ENCODE results near the gene CLIC5. TPM values are rescaled to one million over a fixed set of nuclear protein-coding genes. Genes with fewer than 3 reads are reported as not detected.

Gene CLIC5
- total RNA-seq, 1 experiment from 2014 or later = 0.20 TPM

GRCh38 chr6:46035242-46035641 is 19.6 kb upstream of the CLIC5 start:
- H2BK5ac ChIP-seq (ENCODE audit: insufficient read length, low read length) = no peak overlapping the region
- no peak overlapping the region for H2BK120ac ChIP-seq (ENCODE audit: low read depth, low read length, poor library complexity, severe bottlenecking)
- no peak overlapping the region for H4K5ac ChIP-seq (ENCODE audit: insufficient read length, low read depth, low read length)
- H3K4ac ChIP-seq (ENCODE audit: low read depth, low read length) = no peak overlapping the region
- H3K27me3 Mint-ChIP-seq (ENCODE audit: low read depth) = peaks cover 4% of the 10 kb centered on the region; the same call in 1 of the 2 replicates
- H3K56ac ChIP-seq (ENCODE audit: insufficient read length, low read depth, low read length) = no peak overlapping the region
- H3K4me3 Mint-ChIP-seq = no peak overlapping the region
- H3K9ac ChIP-seq (ENCODE audit: extremely low read depth, insufficient read length, low read length) = no peak overlapping the region
- H4K8ac ChIP-seq (replicated peaks; ENCODE audit: insufficient read length, low read depth, low read length) = no peak overlapping the region
- no peaks in the 10 kb centered on the region for H3K9me3 Mint-ChIP-seq
- peaks cover 2% of the 10 kb centered on the region; the same call in 1 of the 2 replicates for H3K4me1 ChIP-seq (ENCODE audit: insufficient read depth, low read length)
- no peak overlapping the region for H2AK5ac ChIP-seq (ENCODE audit: insufficient read length, low read length)
- H3K36me3 Mint-ChIP-seq (ENCODE audit: insufficient read depth in 1 of 3, low read depth in 3 of 3) = no peaks in the 10 kb centered on the region; a peak in 1 of 7 replicates
- no peak overlapping the region for H2BK15ac ChIP-seq (ENCODE audit: low read depth, low read length)
- no peak for DNase-seq
- no peaks in the 10 kb centered on the region for H4K20me1 ChIP-seq (ENCODE audit: control insufficient read depth, insufficient read depth, insufficient read length)
- no peaks in the 10 kb centered on the region for H3K27me3 ChIP-seq (ENCODE audit: insufficient read depth, low read length)
- H3T11ph ChIP-seq (ENCODE audit: low read length) = no peak overlapping the region
- H4K91ac ChIP-seq (ENCODE audit: insufficient read length, low read depth, low read length) = no peak overlapping the region
- H2BK12ac ChIP-seq (ENCODE audit: insufficient read length, low read depth, low read length) = no peak overlapping the region
- no peak overlapping the region for H3K27ac ChIP-seq (ENCODE audit: insufficient read length, low read depth, low read length)
- H3K18ac ChIP-seq (ENCODE audit: insufficient read length, low read depth, low read length) = no peak overlapping the region
- no peaks in the 10 kb centered on the region for H3K9me3 ChIP-seq (ENCODE audit: control insufficient read depth, low read depth, low read length)
- no peaks in the 10 kb centered on the region for H3K23me2 ChIP-seq (ENCODE audit: insufficient read length, low read depth, low read length, poor library complexity, severe bottlenecking)
- no peak overlapping the region for H3K4me2 ChIP-seq (ENCODE audit: insufficient read depth, insufficient read length, low read length)
- no peak overlapping the region for H2BK20ac ChIP-seq (ENCODE audit: low read depth, low read length, poor library complexity, severe bottlenecking)
- H3K79me2 ChIP-seq (ENCODE audit: insufficient read depth, low read length) = no peaks in the 10 kb centered on the region
- TF ChIP-seq, protein P1, sequence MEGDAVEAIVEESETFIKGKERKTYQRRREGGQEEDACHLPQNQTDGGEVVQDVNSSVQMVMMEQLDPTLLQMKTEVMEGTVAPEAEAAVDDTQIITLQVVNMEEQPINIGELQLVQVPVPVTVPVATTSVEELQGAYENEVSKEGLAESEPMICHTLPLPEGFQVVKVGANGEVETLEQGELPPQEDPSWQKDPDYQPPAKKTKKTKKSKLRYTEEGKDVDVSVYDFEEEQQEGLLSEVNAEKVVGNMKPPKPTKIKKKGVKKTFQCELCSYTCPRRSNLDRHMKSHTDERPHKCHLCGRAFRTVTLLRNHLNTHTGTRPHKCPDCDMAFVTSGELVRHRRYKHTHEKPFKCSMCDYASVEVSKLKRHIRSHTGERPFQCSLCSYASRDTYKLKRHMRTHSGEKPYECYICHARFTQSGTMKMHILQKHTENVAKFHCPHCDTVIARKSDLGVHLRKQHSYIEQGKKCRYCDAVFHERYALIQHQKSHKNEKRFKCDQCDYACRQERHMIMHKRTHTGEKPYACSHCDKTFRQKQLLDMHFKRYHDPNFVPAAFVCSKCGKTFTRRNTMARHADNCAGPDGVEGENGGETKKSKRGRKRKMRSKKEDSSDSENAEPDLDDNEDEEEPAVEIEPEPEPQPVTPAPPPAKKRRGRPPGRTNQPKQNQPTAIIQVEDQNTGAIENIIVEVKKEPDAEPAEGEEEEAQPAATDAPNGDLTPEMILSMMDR (conservative IDR thresholded peaks at IDR 0.05) = no peak
- H3K23ac ChIP-seq (ENCODE audit: insufficient read length, low read depth, low read length) = no peak overlapping the region
- H3K79me1 ChIP-seq (ENCODE audit: insufficient read depth, low read depth, low read length, poor library complexity, severe bottlenecking) = no peaks in the 10 kb centered on the region
- H3K4me1 Mint-ChIP-seq = peaks cover 9% of the 10 kb centered on the region in 2 experiments
- H3K27ac Mint-ChIP-seq = no peak overlapping the region
- no peak overlapping the region for H2AFZ ChIP-seq (ENCODE audit: low read length)
- H3K14ac ChIP-seq (ENCODE audit: insufficient read depth, low read length) = no peak overlapping the region
- WGBS (ENCODE audit: extremely low coverage, insufficient read length, low lambda C conversion rate) = no CpG with 5 or more reads among the region's 1 CpG

Measured in H9 (cell line).